Keratinocyte (primary cell): ENCODE results near the gene AADAT.

ENCODE experiments used
- EZH2 ChIP-seq: IDR thresholded peaks from one replicate; pipeline ENCODE4 v1.6.1; 2012; ENCODE audit warnings: inconsistent platforms, mild to moderate bottlenecking, low read length, moderate library complexity
- TF ChIP-seq, protein P1 (sequence below), 3 experiments: IDR thresholded peaks in 1 of 3; conservative IDR thresholded peaks in 1 of 3; optimal IDR thresholded peaks in 1 of 3; 2 replicates in 2 of 3; 3 replicates in 1 of 3; pipeline versions ENCODE3 to v1.5.1; 2011; ENCODE audit warnings: low read length in 3 of 3, mild to moderate bottlenecking in 3 of 3, moderate library complexity in 2 of 3, control low read depth in 1 of 3, inconsistent platforms in 1 of 3; ENCODE audit not compliant: insufficient read depth in 2 of 3; ENCODE audit errors: extremely low read depth in 1 of 3

DNA sequence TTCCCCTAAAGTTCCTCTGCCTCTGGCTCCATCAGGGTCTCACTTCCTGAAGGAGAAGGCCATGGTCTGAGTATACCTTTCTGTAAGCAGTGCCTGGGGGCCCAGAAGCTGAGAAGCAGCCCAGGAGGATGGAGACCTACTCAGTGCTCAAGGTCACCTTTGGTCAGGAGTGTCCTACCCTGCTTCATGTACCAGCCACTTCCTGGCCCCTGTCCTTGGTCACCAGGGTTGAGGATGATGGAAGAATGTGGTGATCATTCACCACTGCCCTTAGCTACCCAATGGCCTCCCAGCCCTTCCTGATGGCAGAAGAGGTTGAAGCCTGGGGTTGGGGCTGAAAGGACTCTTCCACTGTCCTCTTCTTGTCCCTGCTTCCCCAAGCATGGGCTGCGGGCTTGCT lies 54.5 kb downstream of the AADAT start:
- TF ChIP-seq, protein P1, sequence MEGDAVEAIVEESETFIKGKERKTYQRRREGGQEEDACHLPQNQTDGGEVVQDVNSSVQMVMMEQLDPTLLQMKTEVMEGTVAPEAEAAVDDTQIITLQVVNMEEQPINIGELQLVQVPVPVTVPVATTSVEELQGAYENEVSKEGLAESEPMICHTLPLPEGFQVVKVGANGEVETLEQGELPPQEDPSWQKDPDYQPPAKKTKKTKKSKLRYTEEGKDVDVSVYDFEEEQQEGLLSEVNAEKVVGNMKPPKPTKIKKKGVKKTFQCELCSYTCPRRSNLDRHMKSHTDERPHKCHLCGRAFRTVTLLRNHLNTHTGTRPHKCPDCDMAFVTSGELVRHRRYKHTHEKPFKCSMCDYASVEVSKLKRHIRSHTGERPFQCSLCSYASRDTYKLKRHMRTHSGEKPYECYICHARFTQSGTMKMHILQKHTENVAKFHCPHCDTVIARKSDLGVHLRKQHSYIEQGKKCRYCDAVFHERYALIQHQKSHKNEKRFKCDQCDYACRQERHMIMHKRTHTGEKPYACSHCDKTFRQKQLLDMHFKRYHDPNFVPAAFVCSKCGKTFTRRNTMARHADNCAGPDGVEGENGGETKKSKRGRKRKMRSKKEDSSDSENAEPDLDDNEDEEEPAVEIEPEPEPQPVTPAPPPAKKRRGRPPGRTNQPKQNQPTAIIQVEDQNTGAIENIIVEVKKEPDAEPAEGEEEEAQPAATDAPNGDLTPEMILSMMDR (optimal IDR thresholded peaks at IDR 0.05 in 1 of 3, IDR thresholded peaks at IDR 0.05 in 1 of 3, conservative IDR thresholded peaks at IDR 0.05 in 1 of 3; ENCODE audit: extremely low read depth in 1 of 3, insufficient read depth in 2 of 3, low read length in 3 of 3), result no peak
- no peak for TF ChIP-seq EZH2
